GM19099 (cell line): ENCODE results near the gene CIZ1.

ENCODE experiments used
- POLR2A ChIP-seq: IDR thresholded peaks from 3 replicates; pipeline ENCODE4 v1.6.1; 2011; ENCODE audit warnings: low read depth; ENCODE audit not compliant: insufficient read length; ENCODE audit errors: extremely low read depth

CIZ1 gene

GRCh38 chr9:128191406-128192046 lies at the start of gene CIZ1:
CIZ1 (minus strand) TSS chr9:128191572; CDS start chr9:128190857, 715 bp downstream.
- TF ChIP-seq POLR2A, result peak; percentile 91

GRCh38 chr9:128233817-128234406 lies 42.5 kb upstream of the CIZ1 start:
- no peak for TF ChIP-seq POLR2A

- no peak for TF ChIP-seq POLR2A
Observed at GRCh38 chr9:128232528-128233428, 41.4 kb upstream of the CIZ1 start.

GRCh38 chr9:128231638-128232527 lies 40.5 kb upstream of the CIZ1 start:
- TF ChIP-seq POLR2A, result no peak

GRCh38 chr9:128226412-128226801 lies 35.0 kb upstream of the CIZ1 start:
- TF ChIP-seq POLR2A, result no peak

- no peak for TF ChIP-seq POLR2A
Observed at GRCh38 chr9:128225770-128226411, 34.5 kb upstream of the CIZ1 start.

- no peak for TF ChIP-seq POLR2A
Observed at GRCh38 chr9:128224877-128225276, 33.5 kb upstream of the CIZ1 start.

GRCh38 chr9:128222880-128223670 lies 31.7 kb upstream of the CIZ1 start:
- no peak for TF ChIP-seq POLR2A

GRCh38 chr9:128222026-128222425 lies 30.7 kb upstream of the CIZ1 start:
- no peak for TF ChIP-seq POLR2A

GRCh38 chr9:128219831-128220230 lies 28.5 kb upstream of the CIZ1 start:
- TF ChIP-seq POLR2A, result no peak

GRCh38 chr9:128218518-128219389 lies 27.4 kb upstream of the CIZ1 start:
- TF ChIP-seq POLR2A, result peak; percentile 38

GRCh38 chr9:128218172-128218517 lies 26.8 kb upstream of the CIZ1 start:
- TF ChIP-seq POLR2A, result no peak
